Thyroid gland (tissue), 4 donors: ENCODE measurements around the gene SPIB.

Source experiments
- CTCF ChIP-seq, 6 experiments: fragments of 200-600 bp in 3 of 6; fragments of 450-650 bp in 3 of 6; sonication (generic) in 3 of 6; IDR thresholded peaks; one replicate each; pipeline ENCODE4 v1.5.1; 2016 to 2019; ENCODE audit warnings: antibody characterized with exemption in 6 of 6, mild to moderate bottlenecking in 2 of 6, inconsistent platforms in 1 of 6, moderate library complexity in 1 of 6
- POLR2A ChIP-seq, 2 donors: fragments of 450-650 bp; IDR thresholded peaks; one replicate each; pipeline ENCODE4 v1.6.1; 2017; ENCODE audit warnings: antibody characterized with exemption in 2 of 2, mild to moderate bottlenecking in 2 of 2, moderate library complexity in 1 of 2

GRCh38 chr19:50468818-50469217 lies 50.1 kb downstream of the SPIB start:
- TF ChIP-seq CTCF (IDR thresholded peaks at IDR 0.05) (no peak), POLR2A (IDR thresholded peaks at IDR 0.05) (no peak)
